Natural killer cell (primary cell): Measurements from ENCODE around the gene MAP1LC3B. TPM values are rescaled to one million over a fixed set of nuclear protein-coding genes. Genes with fewer than 3 reads are reported as not detected.

ENCODE experiments used
- ATAC-seq, 3 donors: fragments of 150-1000 bp in 2 of 3; fragments of 200-7000 bp in 1 of 3; cut with Tn5 transposase; 1 replicate in 1 of 3; 2 replicates in 2 of 3; pipeline ENCODE4 v1.10.0; 2021; ENCODE audit warnings: mild to moderate bottlenecking in 2 of 3, moderate library complexity in 2 of 3
- DNase-seq, 2 donors: peaks; one replicate each; pipeline versions ENCODE4 v3.0.0 to v3.0.0-alpha.2; 2013 to 2021; ENCODE audit warnings: mixed read lengths in 1 of 2
- H3K27ac ChIP-seq: one replicate; pipeline ENCODE4 v1.5.1; 2013; ENCODE audit warnings: mild to moderate bottlenecking, low read length
- H3K27me3 ChIP-seq: one replicate; pipeline ENCODE4 v1.6.1; 2013; ENCODE audit warnings: low read length; ENCODE audit not compliant: control insufficient read depth, insufficient read depth
- H3K36me3 ChIP-seq: one replicate; pipeline ENCODE4 v1.6.1; 2013; ENCODE audit warnings: low read length; ENCODE audit not compliant: control insufficient read depth, insufficient read depth
- H3K4me1 ChIP-seq: one replicate; pipeline ENCODE4 v1.6.1; 2013; ENCODE audit warnings: low read length; ENCODE audit not compliant: control insufficient read depth, insufficient read depth
- H3K4me3 ChIP-seq: one replicate; pipeline ENCODE4 v1.5.1; 2013; ENCODE audit warnings: low read length
- H3K9me3 ChIP-seq: one replicate; pipeline ENCODE4 v1.6.1; 2013; ENCODE audit warnings: low read length; ENCODE audit not compliant: control insufficient read depth, insufficient read depth
- H3K27ac Mint-ChIP-seq, 2 donors: one replicate each; pipeline ENCODE4 v1.8.0; 2022; ENCODE audit warnings: mild to moderate bottlenecking in 2 of 2, mixed read lengths in 2 of 2, moderate library complexity in 1 of 2
- H3K27me3 Mint-ChIP-seq, 2 donors: one replicate each; pipeline ENCODE4 v1.8.0; 2022; ENCODE audit warnings: low read depth in 2 of 2, mixed read lengths in 2 of 2
- H3K36me3 Mint-ChIP-seq: one replicate; pipeline ENCODE4 v1.8.0; 2022; ENCODE audit warnings: mixed read lengths
- H3K4me1 Mint-ChIP-seq, 2 donors: one replicate each; pipeline ENCODE4 v1.8.0; 2022; ENCODE audit warnings: mixed read lengths in 2 of 2
- H3K4me3 Mint-ChIP-seq: one replicate; pipeline ENCODE4 v1.8.0; 2022; ENCODE audit warnings: mild to moderate bottlenecking, moderate library complexity, mixed read lengths
- H3K9me3 Mint-ChIP-seq, 2 donors: one replicate each; pipeline ENCODE4 v1.8.0; 2022; ENCODE audit warnings: mixed read lengths in 2 of 2
- WGBS: methylation state at CpG from one replicate; pipeline ENCODE4 v1.1.7; 2013; ENCODE audit warnings: missing lambda C conversion rate; ENCODE audit not compliant: insufficient coverage; 5-methylcytosine and 5-hydroxymethylcytosine counted together
- intact Hi-C: fragments of 100-400 bp; cut with micrococcal nuclease; formaldehyde crosslinking; loops from one replicate; pipeline ENCODE4 v1.14.2; 2022
- total RNA-seq, 4 donors: library from RNA; stranded (reverse); fragments of 120-200 nt in 1 of 4; gene quantifications; one replicate each; pipeline versions ENCODE4 v1.2.3 to v1.2.4, GENCODE V29; 2013 to 2022
- TF ChIP-seq, protein P1 (sequence below): fragments of 200-600 bp; IDR thresholded peaks from one replicate; pipeline ENCODE4 v1.8.0; 2022; ENCODE audit warnings: antibody characterized with exemption

MAP1LC3B gene
- total RNA-seq, 3 donors from 2014 or later (not counting 1 experiment from before 2014, with no cell fraction given): 171 to 220 (median 172) TPM

DNA sequence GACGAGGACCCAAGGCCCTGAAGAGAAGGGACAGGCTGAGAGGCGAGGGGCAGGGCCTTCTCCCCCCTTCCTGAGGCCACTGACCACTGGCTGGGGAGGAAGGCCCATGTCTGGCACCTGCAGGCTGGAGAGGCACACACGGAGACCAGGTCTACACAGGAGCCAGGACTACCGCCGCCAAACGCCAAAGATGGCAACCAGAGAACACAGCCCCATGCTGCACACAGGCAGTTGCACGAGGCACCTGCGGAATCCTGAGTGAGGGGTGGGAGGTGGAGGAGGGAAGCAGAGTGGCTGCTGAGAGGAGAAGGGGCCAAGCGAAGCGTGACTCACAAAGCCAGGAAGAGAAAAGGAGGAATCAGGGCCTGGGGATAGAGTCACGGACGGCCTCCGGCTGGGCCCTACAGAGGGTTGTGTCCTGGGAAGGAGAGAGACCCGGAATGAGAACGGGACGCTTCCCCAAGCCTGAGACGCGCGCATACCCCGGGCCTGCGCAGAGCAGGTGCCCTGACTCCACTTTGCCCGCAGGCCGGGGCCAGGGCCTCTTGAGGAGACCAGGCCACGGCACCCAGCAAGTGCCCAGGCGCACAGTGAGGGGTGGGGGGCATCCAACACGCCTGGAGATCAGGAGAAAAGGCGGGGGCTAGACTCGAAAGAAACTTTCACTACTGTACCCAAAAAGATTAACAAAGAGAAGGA lies 46.3 kb upstream of the MAP1LC3B start:
- H3K27ac Mint-ChIP-seq: peak overlapping the region; percentile 30 to 89
- DNase-seq (no peak), ATAC-seq (peak in 1 of 3 donors; percentile 3)
- no peaks in the 10 kb centered on the region for H3K27me3 Mint-ChIP-seq
- Histone ChIP-seq H3K4me1 (peaks cover 17% of the 10 kb centered on the region), H3K27ac (peak overlapping the region; percentile 48), H3K9me3 (no peaks in the 10 kb centered on the region), H3K36me3 (peaks cover 18% of the 10 kb centered on the region), H3K4me3 (no peak overlapping the region), H3K27me3 (no peaks in the 10 kb centered on the region)
- H3K4me3 Mint-ChIP-seq: peak overlapping the region; percentile 84
- 96% methylated on average over 28 of the region's 28 CpGs for WGBS
- no peaks in the 10 kb centered on the region for H3K36me3 Mint-ChIP-seq
- H3K4me1 Mint-ChIP-seq: peaks cover 6 to 19% of the 10 kb centered on the region in 2 donors
- H3K9me3 Mint-ChIP-seq: no peaks in the 10 kb centered on the region
- TF ChIP-seq, protein P1, sequence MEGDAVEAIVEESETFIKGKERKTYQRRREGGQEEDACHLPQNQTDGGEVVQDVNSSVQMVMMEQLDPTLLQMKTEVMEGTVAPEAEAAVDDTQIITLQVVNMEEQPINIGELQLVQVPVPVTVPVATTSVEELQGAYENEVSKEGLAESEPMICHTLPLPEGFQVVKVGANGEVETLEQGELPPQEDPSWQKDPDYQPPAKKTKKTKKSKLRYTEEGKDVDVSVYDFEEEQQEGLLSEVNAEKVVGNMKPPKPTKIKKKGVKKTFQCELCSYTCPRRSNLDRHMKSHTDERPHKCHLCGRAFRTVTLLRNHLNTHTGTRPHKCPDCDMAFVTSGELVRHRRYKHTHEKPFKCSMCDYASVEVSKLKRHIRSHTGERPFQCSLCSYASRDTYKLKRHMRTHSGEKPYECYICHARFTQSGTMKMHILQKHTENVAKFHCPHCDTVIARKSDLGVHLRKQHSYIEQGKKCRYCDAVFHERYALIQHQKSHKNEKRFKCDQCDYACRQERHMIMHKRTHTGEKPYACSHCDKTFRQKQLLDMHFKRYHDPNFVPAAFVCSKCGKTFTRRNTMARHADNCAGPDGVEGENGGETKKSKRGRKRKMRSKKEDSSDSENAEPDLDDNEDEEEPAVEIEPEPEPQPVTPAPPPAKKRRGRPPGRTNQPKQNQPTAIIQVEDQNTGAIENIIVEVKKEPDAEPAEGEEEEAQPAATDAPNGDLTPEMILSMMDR: no peak
- intact Hi-C loops: no loop called here

DNA sequence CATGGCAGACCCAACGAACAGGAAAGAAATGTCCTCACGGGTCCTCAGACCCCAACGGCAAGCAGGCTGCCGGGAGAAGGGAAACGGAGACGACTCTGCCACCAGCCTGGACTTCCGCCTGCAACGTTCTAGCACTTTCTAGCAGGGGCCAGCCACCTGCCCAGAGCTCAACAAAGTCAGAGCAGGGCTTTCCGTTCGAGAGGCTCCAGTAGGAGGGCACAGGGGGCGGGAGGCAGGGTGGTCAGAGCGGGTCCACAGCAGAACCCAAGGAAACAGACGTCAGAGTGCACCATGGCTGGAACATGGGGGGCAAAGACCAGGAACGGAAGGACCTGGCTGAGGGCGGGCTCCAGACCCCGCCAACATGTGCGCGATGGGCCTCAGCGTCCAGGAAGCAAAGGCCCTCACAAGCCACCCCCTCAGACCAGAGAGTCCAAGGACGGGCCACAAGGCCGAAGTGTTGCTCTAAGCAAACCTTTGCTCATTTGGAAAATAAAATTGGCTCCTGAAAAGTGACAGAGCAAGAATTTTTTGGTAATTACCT lies 45.5 kb upstream of the MAP1LC3B start:
- H3K4me1 Mint-ChIP-seq: peaks cover 6 to 19% of the 10 kb centered on the region in 2 donors
- Histone ChIP-seq H3K9me3 (no peaks in the 10 kb centered on the region), H3K27me3 (no peaks in the 10 kb centered on the region), H3K4me3 (no peak overlapping the region), H3K27ac (no peak overlapping the region), H3K4me1 (peaks cover 17% of the 10 kb centered on the region), H3K36me3 (peaks cover 18% of the 10 kb centered on the region)
- no peak for DNase-seq
- ATAC-seq: no peak
- H3K36me3 Mint-ChIP-seq: no peaks in the 10 kb centered on the region
- TF ChIP-seq, protein P1: no peak
- no peak overlapping the region for H3K27ac Mint-ChIP-seq
- no peaks in the 10 kb centered on the region for H3K27me3 Mint-ChIP-seq
- H3K4me3 Mint-ChIP-seq: no peak overlapping the region
- intact Hi-C loops: no loop called here
- 96% methylated on average over 21 of the region's 21 CpGs for WGBS
- no peaks in the 10 kb centered on the region for H3K9me3 Mint-ChIP-seq

DNA sequence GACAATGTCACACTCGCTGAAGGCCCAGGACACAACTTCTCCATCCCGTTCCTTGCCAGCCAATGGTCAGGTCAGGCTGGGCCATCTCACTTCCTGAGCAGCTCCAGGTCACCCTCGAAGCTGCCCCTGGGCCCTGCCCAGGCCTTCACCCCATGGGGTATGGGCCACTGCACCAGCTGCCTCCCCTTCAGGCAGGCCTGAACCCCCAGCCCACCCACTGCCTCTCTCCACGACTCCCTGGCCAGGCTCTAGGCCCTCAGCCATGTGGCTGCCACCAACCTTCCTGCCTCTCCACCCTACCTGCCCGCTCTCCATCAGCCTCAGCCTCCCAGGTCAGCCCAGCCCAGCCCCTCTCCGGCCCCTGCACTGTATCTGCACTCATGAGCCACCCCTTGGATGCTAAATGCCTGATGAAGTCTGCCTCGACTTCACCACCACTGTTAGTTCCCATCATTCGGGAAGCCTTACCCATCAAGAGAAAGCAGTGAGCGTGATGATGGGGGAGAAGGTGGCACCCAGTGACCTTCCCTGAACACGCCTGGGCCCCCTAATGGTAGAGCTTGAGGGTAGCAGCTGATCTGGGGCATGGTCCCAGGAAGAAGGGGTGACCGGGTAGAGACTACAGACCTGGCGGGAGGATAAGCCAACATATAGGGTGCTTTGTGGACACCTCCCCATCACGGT lies 44.1 kb upstream of the MAP1LC3B start:
- no peaks in the 10 kb centered on the region for H3K36me3 Mint-ChIP-seq
- H3K36me3 ChIP-seq: peaks cover 6% of the 10 kb centered on the region
- intact Hi-C loops: no loop called here

More for the DNA sequence above, 44.1 kb upstream of the MAP1LC3B start:
- no peak for ATAC-seq
- Mint-ChIP-seq H3K27ac (no peak overlapping the region), H3K27me3 (no peaks in the 10 kb centered on the region), H3K9me3 (no peaks in the 10 kb centered on the region), H3K4me3 (no peak overlapping the region), H3K4me1 (peaks cover 6 to 19% of the 10 kb centered on the region in 2 donors)
- Histone ChIP-seq H3K27me3 (no peaks in the 10 kb centered on the region), H3K4me3 (no peak overlapping the region), H3K9me3 (no peaks in the 10 kb centered on the region), H3K27ac (no peak overlapping the region), H3K4me1 (peaks cover 17% of the 10 kb centered on the region)
- no peak for DNase-seq
- TF ChIP-seq, protein P1: no peak
- 96% methylated on average over 13 of the region's 13 CpGs for WGBS
